ENCODE data around the gene RASGEF1B. TPM values are rescaled to one million over a fixed set of nuclear protein-coding genes. Genes with fewer than 3 reads are reported as not detected.
A peak's percentile ranks its signal among the peaks of the same experiment; 100 is the strongest.

Gene RASGEF1B
- total RNA-seq, 1 donor from 2014 or later = 10.2 TPM

DNA sequence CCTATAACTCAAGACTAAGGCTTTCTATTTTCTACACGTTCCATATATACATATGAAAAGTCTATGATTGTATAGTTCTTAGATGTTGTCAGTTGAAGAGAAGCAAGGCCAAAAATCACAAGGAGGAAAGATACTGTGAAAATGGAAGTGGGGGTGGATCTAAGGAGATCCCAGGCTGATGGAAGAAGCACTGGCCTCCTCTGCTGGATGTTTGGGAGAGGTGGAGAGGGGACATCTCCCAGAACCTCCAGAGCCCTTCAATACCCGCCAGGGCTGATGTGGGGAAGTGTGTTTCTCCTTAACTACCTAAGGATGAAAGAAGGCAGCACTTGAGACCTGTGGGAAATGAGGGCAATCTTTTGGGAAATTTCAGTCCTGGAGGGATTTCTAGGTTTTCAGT, 67.4 kb downstream of the RASGEF1B start:
- H3K4me1 Mint-ChIP-seq (ENCODE audit: low read depth) = peaks cover 23% of the 10 kb centered on the region
- H3K27ac Mint-ChIP-seq = no peak overlapping the region
- H3K9me3 Mint-ChIP-seq (ENCODE audit: low read depth) = no peaks in the 10 kb centered on the region
- H3K36me3 Mint-ChIP-seq (ENCODE audit: insufficient read depth) = no peaks in the 10 kb centered on the region
- DNase-seq (ENCODE audit: low spot score, unreplicated experiment) = no peak
- TF ChIP-seq, protein P1, sequence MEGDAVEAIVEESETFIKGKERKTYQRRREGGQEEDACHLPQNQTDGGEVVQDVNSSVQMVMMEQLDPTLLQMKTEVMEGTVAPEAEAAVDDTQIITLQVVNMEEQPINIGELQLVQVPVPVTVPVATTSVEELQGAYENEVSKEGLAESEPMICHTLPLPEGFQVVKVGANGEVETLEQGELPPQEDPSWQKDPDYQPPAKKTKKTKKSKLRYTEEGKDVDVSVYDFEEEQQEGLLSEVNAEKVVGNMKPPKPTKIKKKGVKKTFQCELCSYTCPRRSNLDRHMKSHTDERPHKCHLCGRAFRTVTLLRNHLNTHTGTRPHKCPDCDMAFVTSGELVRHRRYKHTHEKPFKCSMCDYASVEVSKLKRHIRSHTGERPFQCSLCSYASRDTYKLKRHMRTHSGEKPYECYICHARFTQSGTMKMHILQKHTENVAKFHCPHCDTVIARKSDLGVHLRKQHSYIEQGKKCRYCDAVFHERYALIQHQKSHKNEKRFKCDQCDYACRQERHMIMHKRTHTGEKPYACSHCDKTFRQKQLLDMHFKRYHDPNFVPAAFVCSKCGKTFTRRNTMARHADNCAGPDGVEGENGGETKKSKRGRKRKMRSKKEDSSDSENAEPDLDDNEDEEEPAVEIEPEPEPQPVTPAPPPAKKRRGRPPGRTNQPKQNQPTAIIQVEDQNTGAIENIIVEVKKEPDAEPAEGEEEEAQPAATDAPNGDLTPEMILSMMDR (IDR thresholded peaks at IDR 0.05; ENCODE audit: unreplicated experiment) = peak; percentile 15
- H3K27me3 Mint-ChIP-seq = no peaks in the 10 kb centered on the region
- H3K4me3 Mint-ChIP-seq (ENCODE audit: low read depth) = no peak overlapping the region

DNA sequence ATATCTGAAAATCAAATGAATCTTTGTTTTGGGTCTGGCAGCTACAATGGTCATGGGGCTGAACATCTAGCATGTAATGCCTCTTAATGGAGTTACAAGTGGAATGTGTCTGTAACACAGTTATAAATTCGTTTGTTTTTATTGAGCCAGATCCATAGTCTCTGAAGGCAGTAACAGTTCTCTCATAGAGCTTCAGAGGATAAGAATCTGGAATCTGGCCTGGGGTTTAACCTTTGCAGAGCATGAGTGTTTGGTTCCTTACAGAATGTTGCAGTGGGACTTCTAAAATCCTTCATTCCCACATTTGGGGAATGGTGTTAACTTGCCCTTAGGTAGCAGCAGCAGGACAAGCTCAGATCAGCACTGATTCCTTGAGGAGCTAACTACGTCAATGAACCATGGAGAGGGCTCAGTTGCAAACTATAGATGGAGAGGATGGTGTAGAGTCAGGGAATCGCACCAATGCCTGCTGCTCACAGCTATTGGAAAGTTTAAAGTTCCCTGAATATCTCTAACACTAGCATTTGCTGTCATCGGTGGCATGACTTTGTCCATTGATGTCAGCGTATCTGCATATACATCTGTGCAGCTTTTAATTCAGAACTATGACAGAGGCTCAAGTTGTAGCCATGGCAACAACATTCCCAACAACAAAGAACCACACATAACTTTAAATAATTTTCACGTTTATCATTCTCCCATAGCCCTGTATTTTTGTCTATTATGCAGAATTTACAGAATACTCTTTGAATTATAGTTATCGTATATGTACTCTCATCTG, 72.2 kb downstream of the RASGEF1B start:
- Mint-ChIP-seq H3K4me3 (ENCODE audit: low read depth) (no peak overlapping the region), H3K36me3 (ENCODE audit: insufficient read depth) (no peaks in the 10 kb centered on the region), H3K9me3 (ENCODE audit: low read depth) (no peaks in the 10 kb centered on the region), H3K27ac (no peak overlapping the region), H3K4me1 (ENCODE audit: low read depth) (peaks cover 49% of the 10 kb centered on the region), H3K27me3 (no peaks in the 10 kb centered on the region)
- no peak for DNase-seq (ENCODE audit: low spot score, unreplicated experiment)
- TF ChIP-seq, protein P1 (IDR thresholded peaks at IDR 0.05; ENCODE audit: unreplicated experiment) = no peak

DNA sequence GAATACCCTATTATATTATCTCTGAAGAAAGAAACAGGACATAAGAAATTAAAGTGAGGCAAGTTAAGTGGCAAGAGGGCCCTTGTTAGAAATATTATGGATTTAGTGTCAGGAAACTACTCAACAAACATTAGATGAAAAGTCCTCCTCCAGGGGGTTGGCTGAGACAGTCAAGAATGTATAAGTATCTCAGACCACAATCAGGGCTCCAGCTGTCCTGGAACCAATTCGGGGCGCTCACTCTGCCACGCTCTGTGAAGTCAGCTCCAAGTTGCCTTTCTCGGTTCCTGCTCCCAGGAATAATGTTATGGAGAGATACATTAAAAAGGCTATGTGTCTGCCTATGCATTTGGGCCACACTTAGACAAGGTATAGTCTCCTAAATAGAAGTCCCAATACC, 73.3 kb downstream of the RASGEF1B start:
- Mint-ChIP-seq H3K27me3 (no peaks in the 10 kb centered on the region), H3K4me3 (ENCODE audit: low read depth) (no peak overlapping the region), H3K27ac (peak overlapping the region; percentile 55), H3K4me1 (ENCODE audit: low read depth) (peaks cover 47% of the 10 kb centered on the region), H3K9me3 (ENCODE audit: low read depth) (no peaks in the 10 kb centered on the region), H3K36me3 (ENCODE audit: insufficient read depth) (no peaks in the 10 kb centered on the region)
- no peak for DNase-seq (ENCODE audit: low spot score, unreplicated experiment)
- TF ChIP-seq, protein P1 (IDR thresholded peaks at IDR 0.05; ENCODE audit: unreplicated experiment) = no peak

DNA sequence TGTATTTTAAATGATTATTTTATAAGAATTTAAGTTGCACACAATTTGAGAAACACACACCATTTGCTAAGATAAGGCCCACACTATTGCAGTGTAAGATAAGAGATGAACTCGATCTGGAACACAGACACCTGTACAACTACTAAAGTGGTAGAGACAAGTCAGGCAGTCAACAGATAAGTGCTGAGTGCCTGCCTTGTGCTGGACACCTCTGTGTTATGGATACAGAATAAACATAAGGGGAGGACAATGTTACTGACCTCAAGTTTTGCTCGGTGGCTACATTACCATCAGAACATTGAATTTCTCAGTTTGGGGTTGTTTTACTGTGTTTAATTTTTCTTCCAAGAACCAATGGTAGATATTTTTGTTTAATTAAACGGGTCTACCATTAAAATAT, 74.1 kb downstream of the RASGEF1B start:
- DNase-seq (ENCODE audit: low spot score, unreplicated experiment) = no peak
- Mint-ChIP-seq H3K27me3 (no peaks in the 10 kb centered on the region), H3K4me1 (ENCODE audit: low read depth) (peaks cover 53% of the 10 kb centered on the region), H3K9me3 (ENCODE audit: low read depth) (no peaks in the 10 kb centered on the region), H3K27ac (no peak overlapping the region), H3K4me3 (ENCODE audit: low read depth) (no peak overlapping the region), H3K36me3 (ENCODE audit: insufficient read depth) (no peaks in the 10 kb centered on the region)
- TF ChIP-seq, protein P1 (IDR thresholded peaks at IDR 0.05; ENCODE audit: unreplicated experiment) = no peak

DNA sequence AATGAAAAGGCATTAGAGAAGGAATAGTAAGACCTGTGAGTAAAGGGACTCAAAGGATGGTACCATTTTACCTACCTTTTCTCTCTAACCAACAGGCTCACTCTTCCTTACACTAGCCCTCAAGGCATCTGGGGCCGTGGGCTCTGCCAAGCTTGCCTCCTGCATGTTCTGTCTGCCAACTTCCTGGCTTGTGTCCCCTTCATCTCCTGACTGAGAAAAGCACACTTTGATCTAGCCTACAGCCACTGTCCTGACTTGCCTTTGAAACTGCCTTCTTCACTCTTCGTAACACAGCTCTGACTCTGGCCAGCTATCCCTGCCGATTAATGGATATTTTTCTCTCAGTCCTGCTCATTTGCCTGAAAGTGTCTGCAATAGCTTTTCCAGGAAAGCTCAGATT, 76.5 kb downstream of the RASGEF1B start:
- no peaks in the 10 kb centered on the region for H3K27me3 Mint-ChIP-seq
- TF ChIP-seq, protein P1 (IDR thresholded peaks at IDR 0.05; ENCODE audit: unreplicated experiment) = no peak
- no peak overlapping the region for H3K4me3 Mint-ChIP-seq (ENCODE audit: low read depth)
- peaks cover 46% of the 10 kb centered on the region for H3K4me1 Mint-ChIP-seq (ENCODE audit: low read depth)
- no peaks in the 10 kb centered on the region for H3K36me3 Mint-ChIP-seq (ENCODE audit: insufficient read depth)
- H3K9me3 Mint-ChIP-seq (ENCODE audit: low read depth) = peaks cover 3% of the 10 kb centered on the region
- no peak for DNase-seq (ENCODE audit: low spot score, unreplicated experiment)
- peak overlapping the region; percentile 11 for H3K27ac Mint-ChIP-seq
